HG03135 (cell line): ENCODE data around the gene CREBBP.

ENCODE experiments used
- ATAC-seq: cut with Tn5 transposase; IDR thresholded peaks from one replicate; pipeline ENCODE4 v1.9.1; 2021; ENCODE audit warnings: mild to moderate bottlenecking, moderate library complexity; ENCODE audit not compliant: unreplicated experiment

The CREBBP gene

GRCh38 chr16:3856367-3857141, 24.0 kb downstream of the CREBBP start:
- ATAC-seq: no peak

GRCh38 chr16:3854750-3855541, 25.6 kb downstream of the CREBBP start:
- ATAC-seq: no peak

GRCh38 chr16:3850544-3850899, 30.0 kb downstream of the CREBBP start:
- no peak for ATAC-seq

- no peak for ATAC-seq
Measured at GRCh38 chr16:3849751-3850543, 30.6 kb downstream of the CREBBP start.

GRCh38 chr16:3846595-3847091, 33.9 kb downstream of the CREBBP start:
- ATAC-seq: no peak

GRCh38 chr16:3846087-3846486, 34.4 kb downstream of the CREBBP start:
- ATAC-seq: no peak

- no peak for ATAC-seq
Measured at GRCh38 chr16:3842994-3843393, 37.5 kb downstream of the CREBBP start.

GRCh38 chr16:3841729-3842508, 38.6 kb downstream of the CREBBP start:
- no peak for ATAC-seq

GRCh38 chr16:3839402-3840184, 40.9 kb downstream of the CREBBP start:
- no peak for ATAC-seq

- no peak for ATAC-seq
Measured at GRCh38 chr16:3838600-3839401, 41.7 kb downstream of the CREBBP start.

GRCh38 chr16:3837851-3838586, 42.5 kb downstream of the CREBBP start:
- ATAC-seq: no peak

GRCh38 chr16:3836641-3837040, 43.9 kb downstream of the CREBBP start:
- no peak for ATAC-seq

GRCh38 chr16:3835089-3835602, 45.4 kb downstream of the CREBBP start:
- ATAC-seq: no peak

GRCh38 chr16:3832668-3833067, 47.8 kb downstream of the CREBBP start:
- no peak for ATAC-seq

- no peak for ATAC-seq
Measured at GRCh38 chr16:3830625-3831254, 49.8 kb downstream of the CREBBP start.

- no peak for ATAC-seq
Measured at GRCh38 chr16:3829631-3830536, 50.6 kb downstream of the CREBBP start.

GRCh38 chr16:3825940-3826339, 54.6 kb downstream of the CREBBP start:
- no peak for ATAC-seq
